Activated CD4-positive, CD25-positive, alpha-beta regulatory T cell treated with anti-CD3 and anti-CD28 coated beads, Interleukin-2, amount 50 U/mL, for 72 hours (primary cell): ENCODE measurements around the gene GASK1A.

Experiments
- DNase-seq: peaks from one replicate; pipeline ENCODE4 v3.0.0; 2021

Gene GASK1A

DNA sequence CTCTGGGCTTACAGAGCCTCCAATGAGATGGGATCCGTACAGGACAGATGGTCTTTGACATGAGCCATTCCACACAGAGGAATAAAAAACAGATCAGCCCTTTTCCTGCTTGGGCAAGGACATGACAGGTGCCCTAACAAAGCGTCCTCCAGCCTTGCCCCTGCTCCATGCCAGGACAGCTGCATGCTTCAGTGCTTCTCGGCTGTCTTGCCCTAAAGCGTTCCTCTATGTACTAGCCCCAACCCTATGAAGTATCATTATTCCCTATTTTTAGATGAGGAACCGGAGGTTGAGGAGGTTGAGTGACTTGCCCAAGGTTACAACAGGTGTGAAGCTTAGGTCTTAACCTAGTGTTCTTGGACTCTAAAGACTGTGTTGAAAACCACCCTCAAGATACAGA lies 116.3 kb downstream of the GASK1A start:
- no peak for DNase-seq

- no peak for DNase-seq
Measured at GRCh38 chr3:43096761-43097160, 117.7 kb downstream of the GASK1A start.

- DNase-seq = no peak
Measured at GRCh38 chr3:43097400-43098080, 118.4 kb downstream of the GASK1A start.

- DNase-seq = no peak
Measured at GRCh38 chr3:43098761-43099160, 119.7 kb downstream of the GASK1A start.

GRCh38 chr3:43102773-43103480 lies 123.8 kb downstream of the GASK1A start:
- DNase-seq = no peak

DNA sequence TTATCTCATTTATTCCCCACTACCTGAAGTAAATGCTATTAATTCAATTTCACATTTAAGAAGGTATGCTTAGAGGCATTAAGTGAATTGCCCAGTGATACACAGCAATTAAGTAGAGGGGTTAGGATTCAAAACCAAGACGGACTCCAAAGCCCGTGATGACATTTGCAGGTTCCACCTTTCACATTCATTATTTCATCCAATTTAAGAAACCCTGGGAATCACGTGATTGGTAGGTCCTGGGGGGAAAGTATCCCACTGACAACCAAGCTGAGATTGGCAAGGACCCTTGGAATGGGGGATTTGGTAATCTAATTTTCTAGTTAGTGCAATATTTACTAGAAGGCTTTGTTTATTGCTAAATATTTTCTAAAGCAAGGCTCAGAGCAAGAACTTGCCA lies 124.9 kb downstream of the GASK1A start:
- DNase-seq = no peak

DNA sequence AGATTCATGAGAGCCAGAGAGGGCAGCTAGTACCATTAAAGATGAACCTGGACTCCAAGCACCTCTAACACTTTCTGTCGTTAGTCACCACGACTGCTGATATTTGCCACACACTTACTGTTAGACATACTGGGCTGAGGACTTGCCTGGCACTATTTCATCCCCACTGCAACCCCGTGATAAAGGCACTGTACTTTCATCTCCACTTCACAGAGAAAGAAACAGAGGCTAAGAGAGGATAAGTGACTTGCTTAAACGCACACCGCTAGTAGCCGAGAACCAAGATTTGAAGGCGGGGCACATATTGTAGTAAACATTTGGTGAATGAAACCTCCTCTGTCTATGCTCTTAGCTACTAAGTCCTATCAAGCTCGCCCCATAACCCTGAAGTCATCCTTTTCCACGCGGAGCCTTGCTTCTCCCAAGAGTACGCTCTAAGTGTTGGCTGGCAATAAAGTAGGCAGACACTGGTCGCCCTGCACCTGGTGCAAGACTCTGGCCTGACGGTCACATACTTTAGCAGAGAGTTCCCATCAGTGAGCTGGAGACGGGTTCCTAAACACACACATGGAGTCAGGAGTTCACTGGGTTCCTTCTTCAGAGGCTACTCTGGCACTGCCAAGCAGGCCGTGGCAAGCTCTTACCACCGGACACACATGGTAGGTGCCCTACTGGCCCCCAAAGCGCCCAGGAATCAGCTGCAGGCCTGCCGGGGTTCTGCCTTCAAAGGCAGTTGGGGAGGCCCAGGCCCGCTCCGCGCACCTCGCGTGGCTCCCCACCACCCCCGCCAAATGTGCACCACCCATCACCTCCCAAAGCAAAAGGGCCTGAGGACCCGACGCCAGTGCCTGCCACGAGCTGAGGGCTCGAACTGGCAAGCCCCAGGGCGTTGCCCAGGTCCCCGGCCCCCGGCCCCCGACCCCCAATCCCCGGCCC lies 125.8 kb downstream of the GASK1A start:
- DNase-seq = peak; percentile 32

GRCh38 chr3:43105596-43106292 lies 126.6 kb downstream of the GASK1A start, which contains the start of gene POMGNT2:
POMGNT2 (minus strand) TSS chr3:43106079; CDS start chr3:43081431, 24,648 bp downstream.
- DNase-seq = peak; percentile 85

GRCh38 chr3:43106293-43106628 lies 127.2 kb downstream of the GASK1A start:
- DNase-seq = no peak
